CD4-positive, alpha-beta T cell treated with Interleukin-6 at 100 ng/mL for 8 hours (primary cell): Measurements from ENCODE around the gene ZDHHC18.
"Not testable (repeated sequence)": the region's sequence is repeated elsewhere in the genome, so short reads cannot be mapped to it uniquely, and the experiment has no call there.

ENCODE experiments used
- DNase-seq: peaks from one replicate; pipeline ENCODE4 v3.0.0-alpha.2; 2020; ENCODE audit warnings: mixed read lengths, low spot score

The ZDHHC18 gene

GRCh38 chr1:26791626-26792025 is 34.9 kb upstream of the ZDHHC18 start:
- DNase-seq, result no peak

- no peak for DNase-seq
Measured at GRCh38 chr1:26792924-26793323, 33.6 kb upstream of the ZDHHC18 start.

GRCh38 chr1:26794391-26794790 is 32.1 kb upstream of the ZDHHC18 start:
- DNase-seq, result no peak

- DNase-seq, result no peak
Measured at GRCh38 chr1:26797627-26798026, 28.9 kb upstream of the ZDHHC18 start.

- no peak for DNase-seq
Measured at GRCh38 chr1:26799479-26800142, 26.9 kb upstream of the ZDHHC18 start.

- DNase-seq, result not testable (repeated sequence)
Measured at GRCh38 chr1:26803932-26804331, 22.6 kb upstream of the ZDHHC18 start.

GRCh38 chr1:26810105-26810504 is 16.4 kb upstream of the ZDHHC18 start:
- DNase-seq, result peak; percentile 73

- DNase-seq, result no peak
Measured at GRCh38 chr1:26811057-26811456, 15.4 kb upstream of the ZDHHC18 start.

GRCh38 chr1:26811708-26812107 is 14.8 kb upstream of the ZDHHC18 start:
- no peak for DNase-seq

GRCh38 chr1:26814377-26814776 is 12.1 kb upstream of the ZDHHC18 start:
- no peak for DNase-seq

GRCh38 chr1:26814893-26815292 is 11.6 kb upstream of the ZDHHC18 start:
- no peak for DNase-seq

GRCh38 chr1:26820784-26821269 is 5.7 kb upstream of the ZDHHC18 start:
- DNase-seq, result peak; percentile 62

GRCh38 chr1:26822737-26823395 is 3.6 kb upstream of the ZDHHC18 start:
- DNase-seq, result no peak

GRCh38 chr1:26824731-26825130 is 1.8 kb upstream of the ZDHHC18 start:
- no peak for DNase-seq

GRCh38 chr1:26827106-26827604 is 667 bp downstream of the ZDHHC18 start:
- no peak for DNase-seq

GRCh38 chr1:26827663-26828062 is 1.2 kb downstream of the ZDHHC18 start:
- DNase-seq, result no peak

- DNase-seq, result no peak
Measured at GRCh38 chr1:26828411-26828991, 2.0 kb downstream of the ZDHHC18 start.

- no peak for DNase-seq
Measured at GRCh38 chr1:26829184-26829911, 2.9 kb downstream of the ZDHHC18 start.

- DNase-seq, result no peak
Measured at GRCh38 chr1:26831059-26831458, 4.6 kb downstream of the ZDHHC18 start.

- no peak for DNase-seq
Measured at GRCh38 chr1:26831546-26832248, 5.2 kb downstream of the ZDHHC18 start.

- DNase-seq, result no peak
Measured at GRCh38 chr1:26832249-26832960, 5.9 kb downstream of the ZDHHC18 start.
